A549 (cell line): ENCODE data around the gene METTL24. TPM values are rescaled to one million over a fixed set of nuclear protein-coding genes. Genes with fewer than 3 reads are reported as not detected.

Source experiments
- ATAC-seq, 2 experiments: fragments of 200-7000 bp in 1 of 2; fragments of >200 bp in 1 of 2; cut with Nextera tagmentation in 1 of 2; cut with Tn5 transposase in 1 of 2; 3 replicates each; pipeline versions ENCODE4 v1.8.0 to v1.9.1; 2018 to 2020; ENCODE audit warnings: mild to moderate bottlenecking in 1 of 2, moderate library complexity in 1 of 2
- CTCF ChIA-PET: fragments of 300-600 bp; sonication (Branson Sonifier 250); formaldehyde crosslinking; extraction: SDS; loops from one replicate; lab custom pipeline; 2021; ENCODE audit warnings: antibody characterized with exemption, inconsistent platforms; lab: Yijun Ruan, JAX
- POLR2A ChIA-PET: fragments of 350-600 bp; formaldehyde crosslinking; extraction: SDS; loops from one replicate; lab custom pipeline; 2021; ENCODE audit warnings: antibody characterized with exemption, inconsistent platforms; lab: Yijun Ruan, JAX
- DNase-seq, 2 experiments: peaks; one replicate each; pipeline versions ENCODE4 v3.0.0 to v3.0.0-alpha.2; 2011 to 2016; ENCODE audit warnings: low read depth in 1 of 2, low spot score in 1 of 2
- FAIRE-seq: peaks from 2 replicates; lab custom pipeline; 2011; peaks lifted over from hg19 to GRCh38; lab: Jason Lieb, UNC
- H3K27ac ChIP-seq, 2 experiments: fragments of >200 bp; sonication (Bioruptor Twin); formaldehyde crosslinking; 3 replicates each; pipeline ENCODE4 v1.5.1; 2016 to 2017
- H3K4me1 ChIP-seq: fragments of >200 bp; sonication (Bioruptor Twin); formaldehyde crosslinking; 3 replicates; pipeline ENCODE4 v1.6.1; 2016
- H3K4me2 ChIP-seq: fragments of >200 bp; sonication (Bioruptor Twin); formaldehyde crosslinking; 3 replicates; pipeline ENCODE4 v1.6.1; 2016
- H3K4me3 ChIP-seq: fragments of >200 bp; sonication (Bioruptor Twin); formaldehyde crosslinking; 3 replicates; pipeline ENCODE4 v1.5.1; 2016
- H3K9me3 ChIP-seq: fragments of >200 bp; sonication (Bioruptor Twin); formaldehyde crosslinking; 3 replicates; pipeline ENCODE4 v1.6.1; 2016
- CBX8 ChIP-seq: fragments of 200-600 bp; sonication (generic); IDR thresholded peaks from 2 replicates; pipeline ENCODE4 v1.6.1; 2016
- CHD2 ChIP-seq: fragments of 150-350 bp; IDR thresholded peaks from 2 replicates; pipeline ENCODE4 v1.6.1; 2014; ENCODE audit warnings: low read length; ENCODE audit not compliant: partially characterized antibody
- EHF ChIP-seq: fragments of 250-450 bp; sonication (Bioruptor Pico); IDR thresholded peaks from 2 replicates; pipeline ENCODE4 v1.5.0; 2020; ENCODE audit warnings: mild to moderate bottlenecking
- EHMT2 ChIP-seq: fragments of 200-600 bp; sonication (generic); IDR thresholded peaks from 2 replicates; pipeline ENCODE4 v1.6.1; 2016; ENCODE audit warnings: antibody characterized with exemption, low read depth, mild to moderate bottlenecking, moderate library complexity
- FOXS1 ChIP-seq: fragments of 250-450 bp; sonication (Bioruptor Pico); IDR thresholded peaks from 2 replicates; pipeline ENCODE4 v1.5.0; 2020; ENCODE audit warnings: mild to moderate bottlenecking, moderate library complexity
- HDAC2 ChIP-seq: fragments of 200-600 bp; sonication (generic); IDR thresholded peaks from 2 replicates; pipeline ENCODE4 v1.6.1; 2016
- HMGXB4 ChIP-seq: fragments of 250-450 bp; sonication (Bioruptor Pico); IDR thresholded peaks from 2 replicates; pipeline ENCODE4 v1.5.0; 2021; ENCODE audit warnings: mild to moderate bottlenecking, moderate library complexity, borderline replicate concordance
- JUN ChIP-seq, 2 experiments: fragments of >200 bp; sonication (Bioruptor Twin); formaldehyde crosslinking; IDR thresholded peaks; 2 replicates in 1 of 2; 3 replicates in 1 of 2; pipeline ENCODE4 v1.6.1; 2016 to 2017
- KDM5A ChIP-seq: fragments of 200-600 bp; sonication (generic); IDR thresholded peaks from 2 replicates; pipeline ENCODE4 v1.6.1; 2016; ENCODE audit warnings: antibody characterized with exemption, mild to moderate bottlenecking
- MAFK ChIP-seq: fragments of 450-650 bp; IDR thresholded peaks from 2 replicates; pipeline ENCODE4 v1.6.1; 2014; ENCODE audit not compliant: partially characterized antibody
- NPAS2 ChIP-seq: fragments of 250-450 bp; sonication (Bioruptor Pico); IDR thresholded peaks from 2 replicates; pipeline ENCODE4 v1.8.0; 2022; ENCODE audit warnings: mild to moderate bottlenecking, moderate library complexity, borderline replicate concordance
- PBX3 ChIP-seq: IDR thresholded peaks from 2 replicates; pipeline ENCODE4 v1.6.1; 2012
- POLR2A ChIP-seq: IDR thresholded peaks from 2 replicates; pipeline ENCODE4 v1.6.1; 2012; ENCODE audit warnings: mild to moderate bottlenecking, low read length
- POLR2AphosphoS2 ChIP-seq: conservative IDR thresholded peaks from 2 replicates; pipeline ENCODE4 v1.6.1; 2012; ENCODE audit warnings: low read length, improper control_type of control experiment, inconsistent platforms
- RNF2 ChIP-seq: fragments of 200-600 bp; sonication (generic); IDR thresholded peaks from 2 replicates; pipeline ENCODE4 v1.6.1; 2016; ENCODE audit warnings: low read depth, mild to moderate bottlenecking, antibody characterized with exemption, moderate library complexity, borderline replicate concordance
- SREBF2 ChIP-seq: fragments of 450-650 bp; IDR thresholded peaks from 2 replicates; pipeline ENCODE4 v1.6.1; 2014; ENCODE audit warnings: mild to moderate bottlenecking, moderate library complexity
- TP53 ChIP-seq: fragments of 250-450 bp; sonication (Bioruptor Pico); IDR thresholded peaks from 2 replicates; pipeline ENCODE4 v1.5.0; 2021; ENCODE audit warnings: mild to moderate bottlenecking, moderate library complexity
- USF2 ChIP-seq: fragments of 450-650 bp; IDR thresholded peaks from 2 replicates; pipeline ENCODE4 v1.6.1; 2014; ENCODE audit warnings: antibody characterized with exemption
- ZC3H11A ChIP-seq: fragments of 450-650 bp; IDR thresholded peaks from 2 replicates; pipeline ENCODE4 v1.6.1; 2014; ENCODE audit warnings: antibody characterized with exemption, mild to moderate bottlenecking
- ZFP36 ChIP-seq: fragments of 450-650 bp; IDR thresholded peaks from 2 replicates; pipeline ENCODE4 v1.6.1; 2014; ENCODE audit warnings: borderline replicate concordance; ENCODE audit not compliant: partially characterized antibody
- ZNF302 ChIP-seq: fragments of 250-450 bp; sonication (Bioruptor Pico); IDR thresholded peaks from 2 replicates; pipeline ENCODE4 v1.9.0; 2021; ENCODE audit warnings: inconsistent platforms, mild to moderate bottlenecking, moderate library complexity
- WGBS: methylation state at CpG from one replicate; pipeline ENCODE4 v1.1.6; 2017; ENCODE audit errors: missing lambda C conversion rate; 5-methylcytosine and 5-hydroxymethylcytosine counted together
- polyA plus RNA-seq, 4 experiments: library from polyadenylated mRNA; depleted of rRNA in 3 of 4; stranded (reverse); fragments of >200 nt; fragmentation: RNase III in 1 of 4; extraction: RNeasy Plus Mini Kit Qiagen cat#74134 plus additional on column Dnase treatment in 1 of 4; gene quantifications; 2 replicates in 3 of 4; 3 replicates in 1 of 4; pipeline ENCODE4 v1.2.3, GENCODE V29; 2011 to 2017
- TF ChIP-seq, protein P1 (sequence below): fragments of 250-450 bp; sonication (Bioruptor Pico); IDR thresholded peaks from 2 replicates; pipeline ENCODE4 v1.5.0; 2020; ENCODE audit warnings: low read depth, mild to moderate bottlenecking, moderate library complexity
- TF ChIP-seq, protein P2 (sequence below): fragments of >200 bp; sonication (Bioruptor Twin); formaldehyde crosslinking; IDR thresholded peaks from 3 replicates; pipeline ENCODE4 v1.6.1; 2016
- TF ChIP-seq, protein P3 (sequence below): IDR thresholded peaks from 2 replicates; pipeline ENCODE4 v1.6.1; 2012

METTL24 gene
- polyA plus RNA-seq, 2 of the 4 experiments (the other 2 are of a cell fraction), result not detected

- Histone ChIP-seq H3K4me3 (no peak overlapping the region), H3K27ac (no peak overlapping the region), H3K9me3 (no peaks in the 10 kb centered on the region), H3K4me1 (0 out of 3 replicates have a peak, but pooled peaks cover 6% of the 10 kb centered on the region), H3K4me2 (no peak overlapping the region)
- ATAC-seq (no peak), DNase-seq (no peak), FAIRE-seq (no peak)
- ChIA-PET POLR2A (no interaction called here), CTCF (no interaction called here)
- TF ChIP-seq ZFP36 (no peak), HDAC2 (no peak), HMGXB4 (CRISPR knock-in tag) (no peak), EHMT2 (no peak), FOXS1 (CRISPR knock-in tag) (no peak), JUN (IDR thresholded peaks at IDR 0.05) (no peak), CHD2 (no peak), POLR2A (no peak), MAFK (no peak)
- TF ChIP-seq, protein P1, sequence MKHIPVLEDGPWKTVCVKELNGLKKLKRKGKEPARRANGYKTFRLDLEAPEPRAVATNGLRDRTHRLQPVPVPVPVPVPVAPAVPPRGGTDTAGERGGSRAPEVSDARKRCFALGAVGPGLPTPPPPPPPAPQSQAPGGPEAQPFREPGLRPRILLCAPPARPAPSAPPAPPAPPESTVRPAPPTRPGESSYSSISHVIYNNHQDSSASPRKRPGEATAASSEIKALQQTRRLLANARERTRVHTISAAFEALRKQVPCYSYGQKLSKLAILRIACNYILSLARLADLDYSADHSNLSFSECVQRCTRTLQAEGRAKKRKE (CRISPR knock-in tag), result no peak
- TF ChIP-seq, protein P2, sequence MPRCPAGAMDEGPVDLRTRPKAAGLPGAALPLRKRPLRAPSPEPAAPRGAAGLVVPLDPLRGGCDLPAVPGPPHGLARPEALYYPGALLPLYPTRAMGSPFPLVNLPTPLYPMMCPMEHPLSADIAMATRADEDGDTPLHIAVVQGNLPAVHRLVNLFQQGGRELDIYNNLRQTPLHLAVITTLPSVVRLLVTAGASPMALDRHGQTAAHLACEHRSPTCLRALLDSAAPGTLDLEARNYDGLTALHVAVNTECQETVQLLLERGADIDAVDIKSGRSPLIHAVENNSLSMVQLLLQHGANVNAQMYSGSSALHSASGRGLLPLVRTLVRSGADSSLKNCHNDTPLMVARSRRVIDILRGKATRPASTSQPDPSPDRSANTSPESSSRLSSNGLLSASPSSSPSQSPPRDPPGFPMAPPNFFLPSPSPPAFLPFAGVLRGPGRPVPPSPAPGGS, result no peak
- TF ChIP-seq, protein P3, sequence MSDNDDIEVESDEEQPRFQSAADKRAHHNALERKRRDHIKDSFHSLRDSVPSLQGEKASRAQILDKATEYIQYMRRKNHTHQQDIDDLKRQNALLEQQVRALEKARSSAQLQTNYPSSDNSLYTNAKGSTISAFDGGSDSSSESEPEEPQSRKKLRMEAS, result no peak
Observed at GRCh38 chr6:110325197-110325596, 33.0 kb downstream of the METTL24 start.

DNA sequence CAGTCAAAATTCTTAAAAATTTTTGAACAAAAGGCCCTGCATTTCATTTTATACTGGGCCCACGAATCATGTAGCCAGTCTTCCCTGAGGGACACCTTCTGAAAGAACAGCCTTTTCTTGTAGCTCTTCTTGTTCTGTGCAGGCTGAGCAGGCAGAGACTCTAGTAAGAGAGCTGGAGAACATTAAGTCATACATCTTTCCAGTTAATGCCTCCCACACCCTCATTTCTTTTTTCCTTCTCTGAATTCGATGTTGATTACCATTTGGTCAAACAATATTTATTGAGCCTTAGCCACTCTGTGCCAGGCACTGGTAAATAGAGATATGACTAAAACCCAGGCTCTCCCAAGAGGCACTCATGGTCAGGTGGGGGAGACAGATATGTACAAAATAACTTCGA, 33.6 kb downstream of the METTL24 start:
- Histone ChIP-seq H3K27ac (no peak overlapping the region), H3K4me2 (no peak overlapping the region), H3K4me1 (0 out of 3 replicates have a peak, but pooled peaks cover 6% of the 10 kb centered on the region), H3K9me3 (no peaks in the 10 kb centered on the region), H3K4me3 (no peak overlapping the region)
- ATAC-seq, result no peak
- ChIA-PET POLR2A (no interaction called here), CTCF (no interaction called here)
- DNase-seq, result no peak
- FAIRE-seq, result no peak
- TF ChIP-seq CBX8, result no peak
- no peak for TF ChIP-seq NPAS2 (CRISPR knock-in tag)
- no peak for TF ChIP-seq POLR2AphosphoS2
- 22% methylated on average over 3 of the region's 3 CpGs for WGBS

DNA sequence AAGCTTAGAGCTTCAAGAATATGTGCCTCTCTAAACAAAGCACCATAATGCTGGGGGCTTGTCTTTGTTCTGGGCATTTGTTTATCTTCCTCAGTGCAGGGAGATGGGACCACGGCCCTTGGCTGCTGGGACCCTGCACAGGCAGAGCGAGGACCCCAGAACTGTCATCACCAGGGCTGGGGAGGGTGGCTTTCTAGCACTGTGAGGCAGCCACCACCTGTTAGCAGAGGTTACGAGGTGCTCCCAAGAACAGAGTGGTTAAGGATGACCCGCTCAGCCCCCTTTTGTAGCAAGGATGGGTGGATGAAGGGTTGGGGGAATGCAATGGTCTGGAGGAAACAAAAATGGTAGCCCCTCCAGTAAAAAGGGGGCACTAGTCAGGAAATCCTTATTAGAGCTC, 34.9 kb downstream of the METTL24 start:
- no peak for TF ChIP-seq TP53 (CRISPR knock-in tag)
- TF ChIP-seq ZC3H11A, result no peak
- no peak for TF ChIP-seq EHF (CRISPR knock-in tag)
- no peak for TF ChIP-seq PBX3
- TF ChIP-seq USF2, result no peak
- TF ChIP-seq EHMT2, result no peak
- no peak for TF ChIP-seq CHD2
- TF ChIP-seq SREBF2, result no peak
- no peak for TF ChIP-seq KDM5A
- TF ChIP-seq RNF2, result no peak
- TF ChIP-seq ZFP36, result no peak
- TF ChIP-seq ZNF302, result no peak
- Histone ChIP-seq H3K4me2 (no peak overlapping the region), H3K4me3 (no peak overlapping the region), H3K27ac (no peak overlapping the region), H3K4me1 (0 out of 3 replicates have a peak, but pooled peaks cover 6% of the 10 kb centered on the region), H3K9me3 (no peaks in the 10 kb centered on the region)
- WGBS, result 87% methylated on average over 2 of the region's 4 CpGs
- POLR2A ChIA-PET, result no interaction called here
- no peak for ATAC-seq
- FAIRE-seq, result no peak
- CTCF ChIA-PET, result no interaction called here
- no peak for DNase-seq
